HG03039 (cell line): ENCODE data around the gene CD248.
"Not testable (repeated sequence)": the region's sequence is repeated elsewhere in the genome, so short reads cannot be mapped to it uniquely, and the experiment has no call there.

Experiments used
- ATAC-seq: cut with Tn5 transposase; IDR thresholded peaks from one replicate; pipeline ENCODE4 v1.9.1; 2021; ENCODE audit warnings: mild to moderate bottlenecking, moderate library complexity; ENCODE audit not compliant: unreplicated experiment

The CD248 gene, protein sequence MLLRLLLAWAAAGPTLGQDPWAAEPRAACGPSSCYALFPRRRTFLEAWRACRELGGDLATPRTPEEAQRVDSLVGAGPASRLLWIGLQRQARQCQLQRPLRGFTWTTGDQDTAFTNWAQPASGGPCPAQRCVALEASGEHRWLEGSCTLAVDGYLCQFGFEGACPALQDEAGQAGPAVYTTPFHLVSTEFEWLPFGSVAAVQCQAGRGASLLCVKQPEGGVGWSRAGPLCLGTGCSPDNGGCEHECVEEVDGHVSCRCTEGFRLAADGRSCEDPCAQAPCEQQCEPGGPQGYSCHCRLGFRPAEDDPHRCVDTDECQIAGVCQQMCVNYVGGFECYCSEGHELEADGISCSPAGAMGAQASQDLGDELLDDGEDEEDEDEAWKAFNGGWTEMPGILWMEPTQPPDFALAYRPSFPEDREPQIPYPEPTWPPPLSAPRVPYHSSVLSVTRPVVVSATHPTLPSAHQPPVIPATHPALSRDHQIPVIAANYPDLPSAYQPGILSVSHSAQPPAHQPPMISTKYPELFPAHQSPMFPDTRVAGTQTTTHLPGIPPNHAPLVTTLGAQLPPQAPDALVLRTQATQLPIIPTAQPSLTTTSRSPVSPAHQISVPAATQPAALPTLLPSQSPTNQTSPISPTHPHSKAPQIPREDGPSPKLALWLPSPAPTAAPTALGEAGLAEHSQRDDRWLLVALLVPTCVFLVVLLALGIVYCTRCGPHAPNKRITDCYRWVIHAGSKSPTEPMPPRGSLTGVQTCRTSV

DNA sequence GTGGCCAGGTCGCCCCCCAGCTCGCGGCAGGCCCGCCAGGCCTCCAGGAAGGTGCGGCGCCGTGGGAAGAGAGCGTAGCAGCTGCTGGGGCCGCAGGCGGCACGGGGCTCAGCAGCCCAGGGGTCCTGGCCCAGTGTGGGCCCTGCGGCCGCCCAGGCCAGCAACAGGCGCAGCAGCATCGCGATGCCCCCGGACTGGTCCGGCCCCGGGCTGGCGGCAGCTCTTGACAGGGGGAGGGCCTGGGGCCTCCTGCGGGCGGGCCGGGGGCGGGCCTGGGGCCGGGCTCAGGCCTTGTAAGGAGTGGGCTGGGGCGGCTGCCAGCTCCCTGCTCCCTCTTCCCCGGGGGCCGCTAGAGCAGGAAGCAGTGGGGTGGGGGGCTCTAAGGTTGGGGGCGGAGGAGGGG is at the start of gene CD248:
TSS of gene CD248 (minus strand) at position 196 of the 403 bp plus-strand sequence. CDS start at position 179, 17 bp downstream.
- no peak for ATAC-seq

DNA sequence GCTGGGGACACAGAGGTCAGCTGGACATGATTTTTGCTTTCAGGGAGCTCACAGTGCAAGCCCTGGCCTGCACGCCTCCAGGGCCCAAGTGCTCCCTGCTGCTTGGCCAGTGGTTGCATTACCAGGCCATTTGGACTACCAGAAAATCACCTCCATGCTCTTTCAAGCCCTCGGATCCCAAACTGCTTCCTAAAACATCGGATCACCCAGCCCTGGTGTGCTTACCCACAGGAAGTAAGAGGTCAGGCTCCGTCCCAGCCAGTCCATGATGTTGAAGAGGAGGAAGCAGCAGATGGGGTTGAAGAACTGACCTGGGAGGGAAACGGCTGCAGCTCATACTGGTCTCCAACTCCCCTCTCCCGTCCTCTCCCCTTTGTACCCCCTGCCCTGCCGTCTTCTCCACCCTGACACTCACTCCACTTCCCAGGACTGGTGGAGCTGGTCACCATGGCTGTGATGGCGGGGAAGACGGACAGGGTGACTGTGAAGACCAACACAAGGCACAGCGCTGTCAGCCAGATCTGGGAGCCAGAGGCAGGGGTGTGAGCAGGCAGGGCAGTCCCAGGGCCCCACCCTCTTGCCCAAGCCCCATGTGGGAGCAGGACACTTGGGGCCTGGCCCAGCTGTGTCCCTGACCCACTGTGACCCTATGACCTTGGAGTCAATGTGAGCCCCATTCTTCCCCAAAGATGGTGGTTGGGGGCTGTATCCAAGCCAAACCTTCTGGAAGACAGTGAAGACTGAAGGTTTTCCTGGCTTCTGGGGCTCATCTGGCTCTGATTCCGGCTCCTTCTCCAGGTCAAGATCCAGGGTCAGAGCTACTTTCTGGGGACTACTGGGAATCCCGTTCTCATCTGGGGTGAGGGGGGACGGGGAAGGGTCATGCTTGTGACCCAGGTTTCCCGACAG is 49.1 kb upstream of the CD248 start:
- no peak for ATAC-seq

DNA sequence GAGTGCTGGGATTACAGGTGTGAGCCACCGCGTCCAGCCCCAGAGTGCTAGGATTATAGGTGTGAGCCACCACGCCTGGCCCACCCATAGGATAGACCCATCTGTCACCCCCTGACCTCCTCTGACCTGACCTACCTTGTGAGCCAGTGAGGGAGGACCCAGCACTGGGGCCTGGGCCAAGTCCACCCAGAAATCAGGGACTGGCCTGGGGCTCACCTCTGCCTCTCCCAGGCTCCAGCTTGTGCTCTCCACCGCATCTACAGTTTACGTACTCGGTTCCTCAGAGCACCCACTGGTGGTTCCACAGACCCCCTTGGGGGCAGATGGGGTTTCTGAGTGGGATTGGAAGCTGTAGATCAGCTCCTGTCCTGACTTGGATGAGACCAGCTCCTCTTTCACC is 48.3 kb upstream of the CD248 start:
- ATAC-seq: no peak

DNA sequence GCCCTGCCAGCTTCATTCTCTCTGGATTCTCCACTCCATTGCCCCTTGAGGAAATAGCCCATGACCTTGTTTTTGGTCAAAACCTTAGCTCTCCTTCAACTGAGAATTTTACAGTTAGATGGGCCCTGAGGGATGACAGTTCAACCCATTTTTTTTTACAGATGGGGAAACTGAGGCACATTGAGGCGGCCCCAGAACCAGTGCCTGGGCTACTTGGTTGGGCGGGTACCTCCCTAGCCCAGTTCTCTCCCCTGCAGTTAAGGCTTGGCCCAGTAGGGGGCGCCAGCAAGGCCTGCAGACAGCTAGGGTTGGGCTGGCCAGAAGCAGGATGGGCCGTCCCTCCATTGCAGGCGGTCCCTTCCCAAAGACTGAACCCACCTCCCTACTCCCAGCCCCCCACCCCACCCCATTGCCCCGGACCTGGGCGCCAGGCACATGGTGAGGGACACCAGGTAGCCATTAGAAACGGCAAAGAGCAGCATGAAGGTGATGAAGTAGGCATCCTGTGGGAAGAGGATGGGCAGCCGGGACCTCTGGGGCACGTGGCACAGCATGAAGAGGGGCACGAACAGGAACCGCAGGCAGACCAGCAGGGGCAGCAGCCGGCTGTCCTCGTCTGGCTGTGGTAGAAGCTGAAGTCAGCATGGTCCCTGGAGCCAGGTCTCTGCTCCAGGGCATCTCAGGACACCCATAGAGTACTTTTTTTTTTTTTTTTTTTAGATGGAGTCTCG is 47.1 kb upstream of the CD248 start:
- no peak for ATAC-seq

DNA sequence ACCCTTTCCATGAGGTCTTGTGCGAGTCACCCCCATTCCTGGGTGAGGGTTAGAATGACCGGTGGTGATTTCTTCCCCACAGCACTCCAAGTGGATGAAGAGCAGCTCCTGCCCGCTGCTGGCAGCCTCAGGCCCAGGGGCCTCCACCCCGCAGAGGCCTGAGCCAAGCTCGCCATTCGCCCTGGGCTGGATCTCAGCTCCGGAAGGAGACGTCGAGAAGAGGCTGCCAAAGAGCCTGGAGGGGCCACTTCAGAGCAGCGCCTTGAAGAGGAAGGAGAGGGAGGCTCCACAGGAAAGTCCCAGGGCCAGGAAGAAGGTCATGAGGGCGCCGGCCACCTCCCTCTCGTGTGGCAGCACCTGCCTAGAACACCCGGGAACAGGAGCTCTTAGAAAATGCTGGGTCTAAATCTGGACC is 46.4 kb upstream of the CD248 start:
- no peak for ATAC-seq

DNA sequence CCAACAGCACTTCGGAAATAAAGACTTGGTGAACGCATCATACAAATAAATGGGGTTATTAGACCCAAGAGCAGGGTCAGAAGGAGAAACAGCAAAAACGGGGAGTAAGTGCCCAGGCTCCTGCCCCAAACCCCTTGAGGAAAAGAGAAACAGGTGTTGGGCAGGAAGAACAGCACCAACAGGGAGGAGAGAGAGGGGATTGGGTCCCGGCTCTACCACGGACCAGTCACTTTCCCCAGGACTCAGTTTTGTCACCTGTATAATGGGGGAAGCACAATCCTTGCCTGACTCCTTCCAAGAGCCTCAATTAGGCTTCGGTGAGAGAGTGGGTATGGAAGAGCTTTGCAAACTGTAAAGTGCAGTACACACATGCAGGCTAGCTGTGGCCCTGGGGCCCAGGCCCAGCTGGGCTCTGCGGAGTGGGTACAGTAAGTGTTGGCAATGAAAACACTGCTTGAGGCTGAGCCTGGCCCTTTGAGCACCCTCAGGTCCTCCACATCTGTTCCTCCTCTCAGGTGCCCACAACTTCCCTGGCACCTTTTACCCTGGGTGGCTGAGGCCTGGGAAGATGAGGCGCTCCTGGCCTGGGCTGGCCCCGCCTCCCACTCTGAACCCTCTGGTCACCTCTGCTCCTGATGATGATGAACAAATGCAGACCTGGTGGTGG is 45.8 kb upstream of the CD248 start:
- no peak for ATAC-seq

DNA sequence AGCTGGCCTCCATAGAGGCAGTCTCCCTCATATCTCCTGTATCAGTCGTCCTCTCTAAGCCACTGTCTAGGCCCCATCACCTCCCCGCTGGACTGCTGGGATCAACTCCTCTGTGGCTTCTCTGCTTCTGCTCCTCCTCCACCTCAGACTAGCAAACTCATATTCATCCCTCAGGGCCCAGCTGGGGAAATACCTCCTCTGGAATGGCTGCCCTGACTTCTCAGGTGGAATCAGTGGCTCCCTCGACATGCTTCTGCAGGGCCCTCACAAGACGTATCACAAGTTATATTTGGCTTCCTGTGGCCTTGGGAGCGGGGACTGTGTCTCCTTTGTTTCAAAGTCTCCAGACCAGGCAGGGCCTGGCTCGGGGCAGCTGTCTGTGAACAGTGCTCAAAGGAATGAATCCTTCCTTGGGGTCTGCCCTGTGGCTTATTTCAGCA is 44.7 kb upstream of the CD248 start:
- ATAC-seq: no peak

DNA sequence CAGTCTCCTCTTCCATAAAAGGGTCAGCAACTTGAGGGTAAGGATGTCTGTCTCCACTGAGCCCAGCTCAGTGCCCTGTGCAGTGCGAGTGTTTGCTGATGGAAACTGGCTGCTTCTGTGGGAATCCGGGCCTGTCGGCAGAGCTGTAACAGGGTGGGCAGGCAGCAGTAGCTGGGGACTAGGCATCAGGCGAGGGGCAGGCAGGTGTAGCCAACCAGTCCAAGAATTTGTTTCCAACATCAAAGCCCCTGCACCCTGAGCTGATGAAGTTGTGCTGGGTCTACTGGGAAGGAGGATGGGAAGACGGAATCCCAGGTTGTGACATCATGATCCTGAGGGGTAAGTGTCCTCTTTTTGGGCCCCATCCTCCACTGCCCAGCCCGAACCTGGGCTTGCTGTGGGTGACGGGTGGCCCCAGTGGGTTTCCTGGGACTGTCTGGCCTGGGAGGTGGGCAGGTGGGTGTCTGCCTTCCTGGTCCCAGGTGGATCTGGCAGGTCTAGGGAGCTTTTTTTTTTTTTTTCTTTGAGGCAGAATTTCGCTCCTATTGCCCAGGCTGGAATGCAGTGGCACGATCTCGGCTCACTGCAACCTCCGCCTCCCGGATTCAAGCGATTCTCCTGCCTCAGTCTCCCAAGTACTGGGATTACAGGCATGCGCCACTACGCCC is 43.7 kb upstream of the CD248 start:
- ATAC-seq: no peak

DNA sequence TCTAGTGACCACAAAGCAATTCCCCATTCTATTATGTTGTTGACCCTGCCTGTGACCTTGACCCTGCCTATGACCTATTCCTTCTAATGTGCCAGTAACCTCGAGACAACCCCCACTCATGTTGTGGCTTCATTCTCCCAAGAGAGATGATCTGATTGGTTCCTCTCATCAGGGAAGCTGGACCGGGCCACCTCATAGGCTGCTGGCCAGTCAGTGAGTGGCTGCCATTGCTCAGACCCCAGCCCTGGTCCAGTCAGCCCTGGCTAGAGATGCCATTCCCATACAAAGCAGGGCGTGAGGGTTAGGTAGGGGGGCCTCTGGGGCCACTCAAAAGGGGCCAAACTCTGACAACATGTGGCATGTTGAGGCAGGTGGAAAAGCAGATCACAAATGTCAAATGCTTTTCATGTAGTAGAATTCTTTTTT is 42.8 kb upstream of the CD248 start:
- ATAC-seq: no peak

DNA sequence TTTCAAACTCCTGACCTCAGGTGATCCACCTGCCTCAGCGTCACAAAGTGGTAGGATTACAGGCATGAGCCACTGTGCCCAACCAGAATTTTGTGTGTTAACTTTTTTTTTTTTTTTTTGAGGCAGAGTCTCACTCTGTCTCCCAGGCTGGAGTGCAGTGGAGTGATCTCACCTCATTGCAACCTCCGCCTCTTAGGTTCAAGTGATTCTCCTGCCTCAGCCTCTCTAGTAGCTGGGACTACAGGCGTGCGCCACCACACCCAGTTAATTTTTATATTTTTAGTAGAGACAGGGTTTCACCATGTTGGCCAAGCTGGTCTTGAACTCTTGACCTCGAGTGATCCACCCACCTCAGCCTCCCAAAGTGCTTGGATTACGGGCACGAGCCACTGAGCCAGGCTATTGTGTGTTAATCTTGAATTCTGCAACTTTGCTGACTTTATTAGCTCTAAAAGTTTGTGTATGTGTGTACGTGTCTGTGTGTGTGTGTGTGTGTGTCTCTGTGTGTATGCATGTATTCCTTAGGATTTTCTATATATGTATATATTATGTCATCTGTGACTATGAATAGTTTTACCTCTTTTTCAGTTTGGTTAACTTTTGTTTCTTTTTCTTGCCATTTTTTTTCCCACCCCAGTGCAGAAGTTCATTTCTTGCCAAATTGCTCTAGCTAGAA is 33.9 kb upstream of the CD248 start:
- ATAC-seq: not testable (repeated sequence)

DNA sequence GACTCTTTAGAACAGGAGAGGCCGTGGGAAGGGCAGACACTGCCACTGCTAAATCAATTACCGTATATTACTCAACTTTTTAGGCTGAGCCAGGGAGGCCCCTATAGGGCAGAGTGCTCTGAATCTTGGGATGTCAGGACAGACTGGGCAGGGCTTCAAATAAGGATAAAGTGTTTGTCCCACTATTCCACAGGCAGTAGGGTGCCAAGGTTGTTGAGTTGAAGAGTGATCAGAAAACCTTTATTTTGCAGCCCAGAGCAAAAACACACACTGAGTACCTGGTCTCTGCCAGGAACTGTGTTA is 32.2 kb upstream of the CD248 start:
- no peak for ATAC-seq

DNA sequence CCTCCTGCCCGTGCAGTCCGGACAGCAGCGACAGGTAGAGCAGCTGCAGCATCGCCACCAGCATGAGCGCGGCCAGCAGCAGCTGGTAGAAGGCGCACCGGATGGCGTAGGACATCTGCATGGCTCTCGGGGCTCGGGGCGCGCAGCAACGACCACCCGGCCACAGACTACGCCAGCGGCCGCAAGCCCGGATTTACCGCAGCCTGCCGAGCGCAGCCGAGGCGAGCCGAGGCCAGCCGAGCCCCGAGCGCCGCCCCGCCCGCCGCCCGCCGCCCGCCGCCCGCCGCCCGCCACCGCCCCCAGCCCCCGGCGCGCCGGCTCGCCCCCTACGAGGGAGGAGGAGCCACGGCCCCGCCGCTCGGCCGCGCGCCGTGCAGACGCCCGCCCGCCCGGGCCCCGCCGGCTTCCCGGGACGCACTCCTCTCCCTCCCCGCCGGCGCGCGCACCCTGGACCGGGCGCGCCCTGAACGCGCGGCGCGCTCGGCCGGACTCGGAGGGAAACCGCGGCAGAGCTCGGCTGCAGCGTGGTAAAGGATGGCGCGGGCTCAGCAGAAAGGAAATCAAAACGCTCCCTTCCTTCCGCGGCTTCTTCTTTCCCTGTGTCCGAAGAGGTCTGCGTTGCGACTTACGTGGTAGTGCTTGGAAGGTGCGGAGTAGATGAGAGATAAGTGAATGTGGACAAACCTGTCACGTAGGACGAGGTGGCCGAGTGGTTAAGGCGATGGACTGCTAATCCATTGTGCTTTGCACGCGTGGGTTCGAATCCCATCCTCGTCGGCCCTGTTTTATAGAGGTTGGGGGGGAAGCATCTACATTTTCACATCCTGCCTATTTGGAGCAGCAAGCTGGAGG is 30.8 kb upstream of the CD248 start, which contains the start of gene B4GAT1:
TSS of gene B4GAT1 (minus strand) at position 205 of the 852 bp plus-strand sequence. CDS start at position 121, 84 bp downstream.
- ATAC-seq: no peak

DNA sequence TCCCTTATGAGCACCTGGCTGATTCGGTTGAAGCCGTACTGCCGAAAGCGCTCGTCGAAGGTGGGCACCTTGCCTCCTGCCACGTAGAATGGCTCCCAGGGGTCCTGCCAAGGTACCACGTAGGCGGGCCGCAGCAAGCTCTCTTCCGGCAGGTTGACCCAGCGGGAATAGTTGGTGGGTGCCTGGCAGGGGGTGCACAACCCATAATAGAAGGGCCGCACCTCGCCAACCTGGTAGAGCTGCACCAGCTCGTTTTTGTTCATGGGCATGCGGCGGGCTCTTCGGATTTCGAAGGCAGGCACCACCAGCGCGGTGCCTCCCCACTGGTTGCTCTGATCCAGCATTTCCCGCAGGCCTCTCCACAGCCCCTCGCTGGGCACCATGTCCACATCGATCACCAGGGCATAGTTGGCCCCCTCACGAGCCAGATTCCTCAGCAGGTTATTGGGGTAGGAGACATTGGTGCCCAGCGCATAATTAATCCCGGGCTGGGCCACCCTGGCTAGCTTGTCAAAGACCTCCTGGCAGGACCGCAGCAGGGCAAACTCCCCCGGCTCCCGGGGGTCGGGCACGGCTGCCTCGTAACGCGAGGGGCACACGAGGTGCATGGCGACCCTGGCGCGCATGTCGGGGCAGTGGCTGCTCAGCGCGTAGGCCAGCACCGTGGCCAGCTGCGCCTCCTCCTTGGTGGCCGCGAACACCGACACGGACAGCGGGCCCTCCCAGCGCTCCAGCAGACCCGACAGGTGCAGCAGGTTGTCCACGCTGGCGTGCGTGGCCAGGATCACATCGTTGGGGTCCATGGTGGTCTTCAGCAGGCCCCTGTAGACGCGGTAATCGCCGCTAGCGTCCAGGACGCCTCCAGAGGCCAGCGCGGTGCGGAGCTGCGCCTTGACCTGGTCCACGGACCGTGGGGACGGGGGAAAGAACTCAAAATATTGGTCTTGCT is 29.9 kb upstream of the CD248 start:
- no peak for ATAC-seq

DNA sequence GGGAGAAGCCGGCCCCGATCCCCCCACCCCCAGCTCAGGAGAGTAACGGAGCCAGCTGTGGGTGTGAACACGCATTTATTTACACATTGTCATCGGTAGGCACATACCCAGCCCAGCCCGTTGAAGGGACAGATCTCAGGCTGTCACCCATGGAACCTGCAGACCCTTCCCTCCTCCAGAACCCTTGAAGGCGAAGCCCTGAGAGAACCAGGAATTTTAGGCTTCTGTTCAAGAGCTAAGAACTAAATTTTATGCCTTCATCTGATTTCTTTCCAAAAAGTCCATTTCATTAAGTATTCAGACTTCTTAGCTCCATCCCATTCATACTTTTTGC is 28.4 kb upstream of the CD248 start:
- ATAC-seq: no peak

DNA sequence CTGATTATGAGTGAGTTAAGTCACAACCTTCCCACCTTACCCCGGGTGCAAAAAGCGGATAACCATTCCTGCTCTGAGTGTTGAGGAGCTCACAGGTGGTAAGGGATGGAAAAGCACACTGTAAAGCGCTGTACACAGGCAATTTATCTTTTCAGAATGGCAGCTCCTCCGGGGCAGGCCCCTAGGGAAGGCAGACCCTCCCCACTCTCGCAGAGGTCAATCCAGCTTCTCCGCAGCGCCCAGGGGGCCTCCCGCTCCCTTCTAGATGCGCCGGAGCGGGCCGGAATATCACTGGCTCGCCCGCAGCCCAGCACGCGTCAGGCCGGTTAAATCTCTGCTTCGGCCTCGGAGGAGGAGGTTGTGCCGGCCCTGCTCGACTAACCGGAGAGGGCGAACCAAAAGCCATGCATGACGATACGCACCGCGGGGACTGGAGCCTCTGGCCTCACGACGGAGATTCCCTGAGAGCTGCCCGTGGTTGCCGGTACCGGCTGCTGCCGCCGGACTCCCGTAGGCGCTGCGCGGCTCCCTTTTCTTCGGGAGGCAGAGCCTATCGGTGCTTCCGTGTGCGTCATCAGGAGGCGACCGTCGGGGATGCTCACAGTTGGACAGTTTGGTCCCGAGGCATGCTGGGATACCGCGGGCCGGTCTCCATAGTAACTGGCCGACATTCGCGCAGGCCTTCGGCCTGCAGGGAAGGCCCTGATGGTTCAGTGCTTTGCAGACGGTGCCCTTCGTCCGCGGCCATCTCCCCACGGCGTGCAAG is 27.9 kb upstream of the CD248 start, which contains the start of gene BRMS1:
TSS of gene BRMS1 (minus strand) at position 555 of the 766 bp plus-strand sequence. CDS start 2,870 bp downstream, outside the sequence.
- ATAC-seq: peak; percentile 60

DNA sequence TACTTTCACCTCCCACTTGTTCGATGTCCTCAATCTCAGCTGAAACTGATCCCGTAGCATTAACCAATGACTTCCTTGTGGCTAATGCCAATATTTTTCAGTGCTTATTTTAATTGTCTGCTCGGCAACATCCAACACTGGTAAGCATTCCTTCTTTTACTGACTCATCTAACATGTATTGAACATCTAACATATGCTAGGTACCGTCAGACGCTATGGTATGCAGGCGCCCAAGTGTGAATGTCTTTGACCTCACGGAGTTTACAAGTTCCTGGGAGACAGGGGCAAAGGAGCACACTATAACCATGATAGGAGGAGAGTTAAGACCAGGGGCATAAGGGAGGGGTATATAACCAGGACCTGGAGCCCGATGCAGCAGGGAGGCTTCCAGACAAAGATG is 26.3 kb upstream of the CD248 start:
- ATAC-seq: no peak
